ENCODE results near the gene MAK. TPM values are rescaled to one million over a fixed set of nuclear protein-coding genes. Genes with fewer than 3 reads are reported as not detected.
A peak's percentile ranks its signal among the peaks of the same experiment; 100 is the strongest.

The MAK gene
- total and polyA plus RNA-seq, 2 experiments from 2014 or later = 0.35 to 1.6 TPM

GRCh38 chr6:10801224-10801848 is 37.0 kb downstream of the MAK start:
- H3K4me3 ChIP-seq = no peak overlapping the region
- H3K36me3 ChIP-seq (ENCODE audit: insufficient read depth) = no peaks in the 10 kb centered on the region
- no peak overlapping the region for H3K4me3 Mint-ChIP-seq
- no peaks in the 10 kb centered on the region for H3K27me3 Mint-ChIP-seq (ENCODE audit: insufficient read depth, low read depth, poor library complexity)
- TF ChIP-seq CTCF (conservative IDR thresholded peaks at IDR 0.05; ENCODE audit: low read depth in 2 of 2) = peak; percentile 97 to 99
- TF ChIP-seq STAT1 (IDR thresholded peaks at IDR 0.05; ENCODE audit: unreplicated experiment) = no peak
- no peaks in the 10 kb centered on the region for H3K27me3 ChIP-seq (ENCODE audit: insufficient read depth)
- DNase-seq (ENCODE audit: low spot score) (peak; percentile 65), ATAC-seq (peak; percentile 99)
- no peak overlapping the region for H3K27ac ChIP-seq (ENCODE audit: low read depth)
- no peaks in the 10 kb centered on the region for H3K9me2 ChIP-seq (ENCODE audit: insufficient read depth)
- no peaks in the 10 kb centered on the region for H3K79me2 ChIP-seq (replicated peaks; ENCODE audit: insufficient read depth)
- H3K36me3 Mint-ChIP-seq (ENCODE audit: low read depth) = no peaks in the 10 kb centered on the region
- no peaks in the 10 kb centered on the region for H3K9me3 Mint-ChIP-seq
- H3K4me1 ChIP-seq (ENCODE audit: insufficient read depth) = no peaks in the 10 kb centered on the region
- H3K27ac Mint-ChIP-seq = no peak overlapping the region
- H2AFZ ChIP-seq = no peak overlapping the region
- no peaks in the 10 kb centered on the region for H3F3A ChIP-seq (replicated peaks; ENCODE audit: low read depth)
- no peak overlapping the region for H3K4me2 ChIP-seq
- H4K20me1 ChIP-seq (replicated peaks; ENCODE audit: insufficient read depth) = no peaks in the 10 kb centered on the region
- peaks cover 6% of the 10 kb centered on the region; the same call in 2 of the 3 replicates for H3K4me1 Mint-ChIP-seq

- Histone ChIP-seq H2AFZ (no peak overlapping the region), H3K27ac (ENCODE audit: low read depth) (no peak overlapping the region), H3K27me3 (ENCODE audit: insufficient read depth) (no peaks in the 10 kb centered on the region), H3K4me3 (no peak overlapping the region), H3K36me3 (ENCODE audit: insufficient read depth) (no peaks in the 10 kb centered on the region), H3K4me2 (no peak overlapping the region), H3K4me1 (ENCODE audit: insufficient read depth) (no peaks in the 10 kb centered on the region), H4K20me1 (replicated peaks; ENCODE audit: insufficient read depth) (no peaks in the 10 kb centered on the region), H3F3A (replicated peaks; ENCODE audit: low read depth) (no peaks in the 10 kb centered on the region), H3K79me2 (replicated peaks; ENCODE audit: insufficient read depth) (no peaks in the 10 kb centered on the region), H3K9me2 (ENCODE audit: insufficient read depth) (no peaks in the 10 kb centered on the region)
- Mint-ChIP-seq H3K27me3 (ENCODE audit: insufficient read depth, low read depth, poor library complexity) (no peaks in the 10 kb centered on the region), H3K4me3 (no peak overlapping the region), H3K4me1 (peaks cover 6% of the 10 kb centered on the region; the same call in 2 of the 3 replicates), H3K27ac (peak overlapping the region; percentile 47; the same call in 1 of the 2 replicates), H3K36me3 (ENCODE audit: low read depth) (no peaks in the 10 kb centered on the region), H3K9me3 (no peaks in the 10 kb centered on the region)
- no peak for TF ChIP-seq ETS1 (IDR thresholded peaks at IDR 0.05)
- TF ChIP-seq JUNB (IDR thresholded peaks at IDR 0.05; ENCODE audit: unreplicated experiment) = no peak
- no peak for TF ChIP-seq STAT1 (IDR thresholded peaks at IDR 0.05; ENCODE audit: unreplicated experiment)
- TF ChIP-seq REST (IDR thresholded peaks at IDR 0.05; ENCODE audit: unreplicated experiment) = no peak
- ATAC-seq (peak; percentile 41; the same call in 2 of the 3 replicates), DNase-seq (ENCODE audit: low spot score) (no peak)
Measured at GRCh38 chr6:10800810-10801209, 37.5 kb downstream of the MAK start.
